ENCODE measurements around the gene CD320.

- no peak for TF ChIP-seq CTCF (conservative IDR thresholded peaks at IDR 0.05)
- no peak for TF ChIP-seq ZFX (IDR thresholded peaks at IDR 0.05)
Measured at GRCh38 chr19:8261347-8261746, 46.8 kb downstream of the CD320 start.
